RCC 7860 (cell line): ENCODE data around the gene KCNK7.
A peak's percentile ranks its signal among the peaks of the same experiment; 100 is the strongest.

Experiments
- DNase-seq: peaks from one replicate; pipeline ENCODE4 v3.0.0-alpha.2; 2015; ENCODE audit warnings: low spot score
- FAIRE-seq: peaks from 2 replicates; lab custom pipeline; 2012; peaks lifted over from hg19 to GRCh38; lab: Jason Lieb, UNC

KCNK7 gene

GRCh38 chr11:65558930-65559509 lies 36.6 kb downstream of the KCNK7 start:
- DNase-seq (no peak), FAIRE-seq (no peak)

- no peak for FAIRE-seq
- peak; percentile 65 for DNase-seq
Observed at GRCh38 chr11:65558002-65558929, 37.3 kb downstream of the KCNK7 start, which contains the start of gene LTBP3. Gene LTBP3 (minus strand): TSS chr11:65558359. CDS start chr11:65557959, 400 bp downstream.

GRCh38 chr11:65557280-65558001 lies 38.2 kb downstream of the KCNK7 start:
- DNase-seq (no peak), FAIRE-seq (no peak)

GRCh38 chr11:65556470-65557279 lies 38.9 kb downstream of the KCNK7 start:
- DNase-seq (no peak), FAIRE-seq (no peak)

GRCh38 chr11:65555693-65556231 lies 39.8 kb downstream of the KCNK7 start:
- DNase-seq = peak; percentile 92
- peak; percentile 91 for FAIRE-seq

- no peak for FAIRE-seq
Observed at GRCh38 chr11:65554842-65555430, 40.7 kb downstream of the KCNK7 start.

GRCh38 chr11:65554057-65554818 lies 41.4 kb downstream of the KCNK7 start:
- no peak for FAIRE-seq
- no peak for DNase-seq

More at GRCh38 chr11:65554842-65555430, 40.7 kb downstream of the KCNK7 start:
- no peak for DNase-seq

- no peak for DNase-seq
Observed at GRCh38 chr11:65553301-65554001, 42.1 kb downstream of the KCNK7 start.

GRCh38 chr11:65552388-65552951 lies 43.1 kb downstream of the KCNK7 start:
- DNase-seq (no peak), FAIRE-seq (no peak)

More at GRCh38 chr11:65553301-65554001, 42.1 kb downstream of the KCNK7 start:
- FAIRE-seq = no peak

- FAIRE-seq = no peak
- no peak for DNase-seq
Observed at GRCh38 chr11:65551572-65552387, 43.8 kb downstream of the KCNK7 start.

GRCh38 chr11:65549096-65549495 lies 46.5 kb downstream of the KCNK7 start:
- peak; percentile 48 for DNase-seq
- no peak for FAIRE-seq

- FAIRE-seq (no peak), DNase-seq (no peak)
Observed at GRCh38 chr11:65548395-65548794, 47.2 kb downstream of the KCNK7 start.

GRCh38 chr11:65547446-65548125 lies 48.0 kb downstream of the KCNK7 start:
- DNase-seq = no peak
- FAIRE-seq = no peak

- no peak for DNase-seq
- FAIRE-seq = no peak
Observed at GRCh38 chr11:65546217-65546958, 49.2 kb downstream of the KCNK7 start.

GRCh38 chr11:65545853-65546216 lies 49.8 kb downstream of the KCNK7 start:
- DNase-seq = no peak
- no peak for FAIRE-seq
